GM19035 (cell line): ENCODE data around the gene FOXN4.

ENCODE experiments used
- ATAC-seq: cut with Tn5 transposase; IDR thresholded peaks from one replicate; pipeline ENCODE4 v1.9.1; 2021; ENCODE audit not compliant: unreplicated experiment

The FOXN4 gene

DNA sequence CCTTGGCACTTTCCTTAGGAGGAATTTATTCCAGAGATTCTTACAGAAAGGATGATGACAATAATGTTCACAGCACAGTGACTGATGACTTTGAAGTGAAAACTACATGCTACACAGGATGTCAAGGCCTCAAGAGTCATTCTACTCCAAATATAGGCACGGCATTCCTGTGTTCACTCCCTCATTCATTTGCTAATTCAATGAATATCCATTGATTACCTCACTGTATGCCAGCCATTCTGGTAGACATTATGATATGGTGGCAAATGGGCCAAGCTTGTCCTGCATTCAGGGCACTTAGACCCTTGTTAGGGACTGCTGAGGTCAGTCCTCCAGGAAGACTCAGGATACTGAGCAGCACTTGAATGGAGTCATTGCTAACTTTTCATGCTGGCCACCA is 48.0 kb downstream of the FOXN4 start:
- no peak for ATAC-seq

DNA sequence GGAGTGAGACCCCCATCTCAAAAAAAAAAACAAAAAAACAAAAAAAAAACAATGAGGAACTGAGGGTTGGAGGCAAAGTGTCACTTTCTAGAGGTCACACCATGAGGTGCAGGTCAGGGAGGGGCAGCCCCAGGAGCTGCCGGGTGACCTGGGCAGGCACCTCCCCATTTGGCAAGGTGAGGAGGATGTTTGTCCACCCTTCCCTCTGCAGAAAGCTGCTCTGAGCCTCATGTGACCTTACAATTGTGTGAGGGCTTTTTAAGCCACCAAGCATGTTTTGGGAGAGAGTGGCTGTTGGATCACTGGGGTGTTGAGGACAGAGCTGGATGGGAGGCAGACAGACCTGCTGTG is 49.6 kb downstream of the FOXN4 start:
- ATAC-seq, result no peak

DNA sequence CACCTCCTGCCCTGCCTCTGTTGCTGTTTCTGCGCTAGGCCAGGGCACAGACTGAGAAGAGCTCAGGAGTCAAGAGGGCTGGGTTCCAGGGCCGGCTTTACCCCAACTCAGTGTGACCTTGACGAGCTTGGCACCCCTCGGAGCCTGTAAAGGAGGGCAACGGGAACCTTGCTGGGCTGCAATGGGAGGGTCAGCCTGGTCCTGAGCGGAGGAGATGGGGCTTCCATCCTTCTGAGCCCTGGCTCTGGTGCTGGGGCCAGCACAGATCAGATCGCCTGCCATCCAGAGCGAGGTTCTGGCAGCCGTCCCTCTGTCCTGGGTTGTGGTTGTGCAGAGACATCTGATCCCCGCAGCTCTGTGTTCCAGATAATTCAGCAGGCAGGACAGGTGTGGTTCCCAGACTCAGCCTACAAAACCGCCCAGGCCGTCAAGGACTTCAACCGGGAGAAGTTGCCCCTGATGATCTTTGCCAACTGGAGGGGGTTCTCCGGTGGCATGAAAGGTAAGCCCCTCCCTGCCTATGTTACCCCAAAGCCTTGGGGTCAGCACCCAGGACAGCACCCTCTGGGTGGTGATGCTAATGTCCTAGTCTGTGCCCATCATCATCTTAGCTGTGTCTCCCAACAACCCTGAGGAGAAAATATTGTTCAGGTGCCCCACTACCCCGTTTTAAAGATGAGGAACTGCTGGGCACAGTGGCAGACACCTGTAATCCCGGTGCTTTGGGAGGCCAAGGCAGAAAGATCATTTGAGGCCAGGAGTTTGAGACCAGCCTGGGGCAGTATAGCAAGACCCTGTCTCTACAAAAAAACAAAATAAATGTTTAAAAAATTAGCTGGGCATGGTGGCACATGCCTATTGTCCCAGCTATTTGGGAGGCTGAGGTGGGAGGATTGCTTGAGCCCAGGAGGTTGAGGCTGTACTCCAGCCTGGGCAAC is 50.2 kb downstream of the FOXN4 start:
- ATAC-seq, result no peak

- no peak for ATAC-seq
Measured at GRCh38 chr12:109258201-109258600, 50.9 kb downstream of the FOXN4 start.

- no peak for ATAC-seq
Measured at GRCh38 chr12:109256011-109256410, 53.1 kb downstream of the FOXN4 start.

DNA sequence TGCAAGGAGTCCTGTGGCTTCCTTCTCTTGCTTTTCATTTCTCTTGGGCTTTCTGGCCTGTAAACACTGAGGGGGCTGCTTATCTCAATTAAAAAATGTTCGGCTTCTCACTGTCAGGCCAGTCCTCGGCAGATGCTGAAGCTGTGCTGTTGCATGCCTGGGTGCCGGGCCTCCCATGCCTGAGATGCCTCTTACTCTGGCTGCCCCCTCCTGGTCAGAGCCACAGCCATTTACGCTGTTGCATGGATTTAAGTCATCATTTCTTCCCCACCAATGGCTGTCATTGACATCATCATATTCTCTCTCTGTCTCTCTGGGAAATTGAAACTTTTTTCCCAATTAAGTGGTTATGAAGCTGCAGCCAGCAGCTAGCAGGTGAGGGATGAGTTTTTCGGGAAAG is 53.7 kb downstream of the FOXN4 start:
- no peak for ATAC-seq

DNA sequence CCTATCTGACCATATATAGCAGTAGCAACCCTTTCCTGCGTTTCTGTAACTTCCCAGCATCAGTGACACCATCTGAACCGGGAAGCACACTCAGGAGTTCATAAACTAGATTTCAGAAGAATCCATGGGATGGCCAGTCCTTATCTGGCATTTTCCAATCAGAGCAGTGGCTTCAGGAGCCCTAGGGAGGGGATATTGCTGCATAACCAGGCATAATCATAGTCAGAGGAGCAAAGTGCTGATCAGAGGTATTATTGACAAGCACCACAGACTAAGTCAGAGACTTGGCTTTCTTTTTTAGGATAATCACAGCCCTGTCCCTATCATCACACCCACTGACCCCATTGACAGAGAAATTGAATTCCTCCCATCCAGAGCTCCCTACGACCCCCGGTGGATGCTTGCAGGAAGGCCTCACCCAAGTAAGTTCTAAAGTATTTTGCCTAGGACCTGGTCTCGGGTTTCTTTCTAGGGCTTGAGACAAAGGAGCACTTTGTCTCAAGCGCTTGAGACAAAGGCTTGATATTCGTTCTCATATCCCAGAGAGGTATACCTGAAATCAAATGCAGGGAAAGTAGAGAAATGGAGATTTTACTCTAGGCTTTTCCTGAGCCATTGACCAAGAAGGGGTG is 55.1 kb downstream of the FOXN4 start:
- ATAC-seq, result no peak

DNA sequence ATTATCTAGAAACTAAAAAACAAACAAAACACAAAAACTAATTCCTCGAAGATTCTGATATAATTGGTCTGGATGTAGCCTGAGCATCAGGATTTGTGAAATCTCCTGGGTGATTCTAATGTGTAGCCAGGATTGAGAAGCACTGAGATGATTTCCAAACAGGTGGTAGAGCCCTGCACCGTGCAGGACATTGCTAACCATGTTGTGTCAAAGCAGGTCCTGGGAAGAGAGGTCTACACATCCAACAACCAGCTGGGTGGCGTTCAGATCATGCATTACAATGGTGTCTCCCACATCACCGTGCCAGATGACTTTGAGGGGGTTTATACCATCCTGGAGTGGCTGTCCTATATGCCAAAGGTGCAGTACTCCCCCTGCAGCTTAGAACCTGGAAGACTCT is 56.3 kb downstream of the FOXN4 start:
- no peak for ATAC-seq

DNA sequence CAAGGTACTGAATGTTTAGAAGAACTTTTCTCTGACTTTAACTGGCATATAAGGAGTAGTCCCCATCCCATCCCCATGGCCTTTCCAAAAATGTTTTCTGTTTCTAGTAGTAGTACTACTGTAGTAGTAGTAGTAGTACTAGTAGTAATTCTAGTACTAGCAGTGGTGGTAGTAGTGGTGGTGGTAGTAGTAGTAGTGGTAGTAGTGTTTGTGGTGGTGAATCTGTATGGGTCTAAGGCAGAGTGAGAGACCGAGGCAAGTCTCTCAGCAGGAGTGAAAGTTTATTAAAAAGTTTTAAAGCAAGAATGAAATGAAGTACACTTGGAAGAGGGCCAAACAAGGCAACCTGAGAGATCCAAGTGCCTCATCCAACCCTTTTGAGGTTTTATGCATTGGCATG is 58.6 kb downstream of the FOXN4 start:
- ATAC-seq, result no peak

GRCh38 chr12:109247831-109248654 is 61.0 kb downstream of the FOXN4 start:
- no peak for ATAC-seq

GRCh38 chr12:109246221-109246620 is 62.9 kb downstream of the FOXN4 start:
- no peak for ATAC-seq

DNA sequence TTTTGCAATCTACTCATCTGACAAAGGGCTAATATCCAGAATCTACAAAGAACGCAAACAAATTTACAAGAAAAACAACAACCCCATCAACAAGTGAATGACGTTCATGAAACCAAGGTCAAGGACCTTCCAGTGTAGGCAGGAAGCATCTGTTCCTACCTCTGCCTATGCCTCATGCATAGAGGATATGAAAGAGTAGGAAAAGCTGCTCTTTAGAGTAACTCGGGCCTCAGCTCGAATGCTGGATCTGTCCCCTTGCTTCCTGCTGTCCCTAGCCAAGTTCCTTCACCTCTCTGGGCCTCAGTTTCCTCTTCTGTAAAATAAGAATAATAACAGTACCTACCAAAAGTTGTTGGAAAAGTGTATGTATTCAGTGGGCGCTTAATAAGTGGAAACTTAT is 65.0 kb downstream of the FOXN4 start:
- ATAC-seq, result no peak

DNA sequence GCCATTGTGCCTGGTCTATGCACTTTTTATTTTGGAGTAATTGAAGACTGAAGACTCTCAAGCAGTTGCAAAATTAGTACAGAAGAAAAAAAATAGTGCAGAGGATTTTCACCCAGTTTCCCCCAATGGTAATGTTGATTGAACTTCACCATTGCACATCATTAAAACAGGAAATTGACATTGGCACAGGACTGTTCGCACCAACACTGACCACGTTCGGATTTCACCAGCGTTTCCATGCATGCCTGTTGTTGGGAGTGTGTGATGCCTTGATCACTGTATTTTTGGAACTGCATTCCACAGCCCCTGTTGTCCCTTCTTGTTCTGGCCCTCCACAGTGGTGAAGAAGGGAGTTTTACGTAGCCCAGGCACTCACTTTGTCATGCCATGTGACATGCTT is 67.1 kb downstream of the FOXN4 start:
- ATAC-seq, result no peak

GRCh38 chr12:109240365-109240764 is 68.7 kb downstream of the FOXN4 start:
- no peak for ATAC-seq

- no peak for ATAC-seq
Measured at GRCh38 chr12:109239691-109240090, 69.4 kb downstream of the FOXN4 start.

DNA sequence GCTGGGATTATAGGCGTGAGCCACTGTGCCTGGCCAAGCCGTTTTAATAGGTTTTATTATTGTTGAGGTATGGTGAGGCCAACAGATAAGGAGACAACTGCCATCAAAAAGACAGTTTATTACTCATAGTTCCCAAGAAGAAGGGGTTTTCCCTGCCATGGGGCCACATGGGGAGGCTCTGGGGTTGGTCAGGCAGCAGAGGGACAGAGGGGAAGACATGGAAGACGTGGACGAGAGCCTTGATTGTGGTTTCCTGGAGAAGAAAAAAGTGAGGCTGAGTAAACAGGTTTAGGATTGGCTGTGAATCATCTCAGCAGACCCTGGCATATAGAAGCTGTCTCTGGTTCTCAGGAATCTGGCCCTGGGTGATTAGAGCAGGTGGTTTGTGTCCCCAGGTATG is 69.9 kb downstream of the FOXN4 start:
- no peak for ATAC-seq

DNA sequence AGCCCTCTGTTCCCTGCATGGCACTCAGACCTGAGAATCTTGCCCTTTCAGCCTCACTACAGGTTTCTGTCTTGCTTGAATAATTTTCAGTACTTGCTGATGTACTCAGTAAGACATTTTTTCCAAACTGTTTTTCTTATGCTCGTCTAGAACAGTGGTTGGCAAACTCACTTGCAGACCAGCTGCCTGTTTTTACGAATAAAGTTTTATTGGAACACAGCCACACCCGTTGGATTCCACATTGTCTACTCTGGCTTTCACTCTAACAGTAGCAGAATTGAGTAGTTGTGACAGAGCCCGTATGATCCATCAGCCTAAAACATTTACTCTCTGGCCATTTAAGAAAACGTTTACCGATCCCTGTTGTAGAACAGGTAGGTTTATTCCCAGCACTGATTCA is 72.8 kb downstream of the FOXN4 start:
- no peak for ATAC-seq

DNA sequence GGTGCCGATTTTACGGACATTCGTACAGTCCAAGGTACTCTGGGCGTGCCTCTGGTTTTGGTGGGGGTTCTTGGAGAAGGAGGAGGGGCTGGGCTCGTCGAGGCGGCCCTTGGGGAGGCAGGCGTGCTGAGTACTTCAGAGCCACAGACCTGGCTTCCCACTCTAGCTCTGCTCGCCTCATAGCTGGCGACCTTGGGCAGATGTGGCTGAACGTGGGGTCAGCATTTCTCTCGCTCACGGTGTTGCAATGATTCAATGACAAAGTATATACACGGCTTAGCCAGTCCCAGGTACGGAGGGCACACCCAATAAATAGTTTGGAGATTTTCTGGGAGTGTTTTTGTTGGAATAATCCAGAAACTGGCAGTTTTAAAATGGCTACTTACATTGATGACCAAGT is 75.1 kb downstream of the FOXN4 start:
- no peak for ATAC-seq

- ATAC-seq, result no peak
Measured at GRCh38 chr12:109232731-109233130, 76.4 kb downstream of the FOXN4 start.

- ATAC-seq, result no peak
Measured at GRCh38 chr12:109230193-109230592, 78.9 kb downstream of the FOXN4 start.

- no peak for ATAC-seq
Measured at GRCh38 chr12:109228664-109229063, 80.4 kb downstream of the FOXN4 start.
